NK-92 treated with Interleukin-12 subunit alpha and Interleukin-12 subunit beta, amount 100 ng/mL, for 24 hours (cell line): ENCODE results near the gene EML6.
A peak's percentile ranks its signal among the peaks of the same experiment; 100 is the strongest.

Experiments
- DNase-seq: peaks from one replicate; lab custom pipeline; 2025; lab: John Stamatoyannopoulos, UW

EML6 gene

DNA sequence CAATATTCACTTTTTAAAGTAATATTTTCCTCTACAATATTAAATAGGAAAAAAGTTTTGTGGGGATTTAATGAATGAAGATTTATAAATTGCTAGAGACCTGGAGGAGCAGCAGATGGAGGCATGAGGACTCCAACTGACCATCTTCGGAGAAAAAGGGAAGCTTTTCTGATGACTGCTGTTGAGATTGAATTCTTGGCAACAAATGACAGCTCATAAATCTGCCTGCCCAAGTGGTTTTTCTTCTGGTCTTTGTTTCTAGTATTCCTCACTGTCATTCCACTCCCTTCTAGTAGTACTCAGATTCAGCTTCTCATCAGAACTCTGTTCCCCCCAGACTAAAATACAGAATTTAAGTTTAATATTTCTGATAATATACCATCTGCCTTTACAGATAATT lies 157.0 kb downstream of the EML6 start:
- DNase-seq, result no peak

DNA sequence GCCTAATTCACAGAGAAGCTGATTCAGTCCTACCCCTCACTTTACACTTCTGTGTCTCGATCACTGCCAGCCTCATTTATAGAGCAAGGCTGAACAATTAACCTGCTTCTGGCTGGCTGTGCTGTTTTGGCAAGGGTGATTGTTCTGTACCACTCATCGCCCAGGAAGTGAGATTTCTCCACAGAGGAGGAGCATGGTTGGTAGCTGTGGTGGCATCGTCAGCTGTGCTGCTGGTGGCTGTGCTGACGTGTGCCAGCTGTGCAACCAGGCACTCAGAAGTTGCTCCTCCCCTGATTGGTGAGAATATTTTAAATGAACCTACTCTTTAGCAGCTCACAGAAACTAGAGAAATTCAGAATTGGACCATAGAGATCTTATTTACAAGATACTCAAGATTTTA lies 158.3 kb downstream of the EML6 start:
- DNase-seq, result no peak

DNA sequence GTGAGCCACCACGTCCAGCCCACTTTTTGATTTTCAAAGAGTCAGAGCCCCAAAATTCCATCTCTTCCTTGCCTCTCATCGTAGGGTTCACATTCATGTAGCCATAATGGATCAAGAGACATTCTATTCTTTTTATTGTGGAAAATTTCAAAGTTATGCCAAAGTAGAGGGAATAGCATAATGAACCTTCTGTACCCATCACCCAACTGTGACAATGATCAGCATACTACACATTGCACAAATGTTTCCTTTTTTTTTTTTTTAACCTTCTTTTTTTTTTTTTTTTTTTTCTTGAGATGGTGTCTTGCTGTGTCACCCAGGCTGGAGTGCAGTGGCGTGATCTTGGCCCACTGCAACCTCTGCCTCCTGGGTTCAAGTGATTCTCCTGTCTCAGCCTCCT lies 162.4 kb downstream of the EML6 start:
- DNase-seq, result no peak

DNA sequence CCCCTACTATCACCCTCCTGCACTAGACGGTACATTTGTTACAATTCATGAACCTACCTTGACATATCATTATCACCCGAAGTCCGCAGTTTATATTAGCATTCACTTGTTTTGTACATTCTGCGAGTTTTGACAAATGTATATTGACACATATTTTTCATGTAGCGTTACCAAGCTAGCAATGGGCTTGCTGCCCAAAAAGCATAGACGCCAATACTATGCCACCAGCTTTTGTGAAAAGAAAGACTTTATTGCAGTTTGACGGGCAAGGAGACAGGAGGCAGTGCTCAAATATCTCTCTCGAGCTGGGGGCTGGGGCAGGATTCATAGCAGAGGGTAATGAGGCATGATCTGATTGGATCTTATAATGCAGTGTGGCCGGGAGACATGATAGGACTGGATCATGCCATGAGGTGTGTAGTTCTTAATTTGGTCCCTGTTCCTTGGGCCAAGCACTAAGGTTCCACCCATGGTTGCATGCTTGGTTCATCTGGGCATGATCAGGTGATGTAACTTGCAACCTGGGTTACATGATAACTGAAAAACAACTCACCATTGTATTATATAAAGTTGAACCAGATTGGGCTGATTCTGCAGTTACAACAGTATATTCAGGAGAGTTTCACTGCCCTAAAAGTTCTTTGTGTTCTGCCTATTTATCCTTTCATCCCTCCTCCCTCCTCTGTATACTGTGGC lies 164.5 kb downstream of the EML6 start:
- DNase-seq, result no peak

DNA sequence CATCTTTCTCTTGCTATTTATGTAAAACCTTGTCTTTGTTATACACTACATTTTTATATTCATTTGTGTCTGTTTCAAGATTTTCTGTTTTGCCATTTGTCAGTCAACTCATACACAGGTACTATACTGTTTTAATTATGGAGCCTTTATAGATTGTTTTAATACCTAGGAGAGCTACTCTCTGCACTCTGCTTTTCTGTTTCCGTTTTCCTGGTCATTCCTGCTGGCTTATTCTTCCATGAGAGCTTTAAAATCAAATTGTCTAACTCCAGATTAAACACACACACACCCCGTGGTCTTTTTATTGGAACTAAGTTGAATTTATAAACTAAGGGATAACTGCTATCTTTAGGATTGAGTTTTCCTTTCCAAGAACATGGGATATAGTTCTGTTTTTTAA lies 165.6 kb downstream of the EML6 start:
- DNase-seq, result no peak

DNA sequence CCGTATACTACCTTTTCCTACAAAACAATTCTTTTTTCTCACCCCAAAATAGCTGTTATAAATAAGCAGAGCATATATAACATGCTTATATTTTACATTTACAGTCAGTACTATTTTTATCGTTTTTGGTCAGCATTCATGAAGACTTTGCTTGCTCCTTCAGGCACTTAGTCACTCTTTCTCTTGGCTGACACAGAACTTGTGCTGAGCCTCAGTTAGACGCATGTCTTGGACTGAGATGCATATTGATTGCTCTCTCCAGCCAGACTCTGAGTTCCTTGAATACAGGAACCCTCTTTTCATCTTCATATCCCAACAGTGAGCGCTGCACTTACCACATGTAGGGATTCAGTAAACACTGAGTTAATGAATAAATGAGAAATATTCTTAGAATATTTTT lies 168.4 kb downstream of the EML6 start:
- no peak for DNase-seq

DNA sequence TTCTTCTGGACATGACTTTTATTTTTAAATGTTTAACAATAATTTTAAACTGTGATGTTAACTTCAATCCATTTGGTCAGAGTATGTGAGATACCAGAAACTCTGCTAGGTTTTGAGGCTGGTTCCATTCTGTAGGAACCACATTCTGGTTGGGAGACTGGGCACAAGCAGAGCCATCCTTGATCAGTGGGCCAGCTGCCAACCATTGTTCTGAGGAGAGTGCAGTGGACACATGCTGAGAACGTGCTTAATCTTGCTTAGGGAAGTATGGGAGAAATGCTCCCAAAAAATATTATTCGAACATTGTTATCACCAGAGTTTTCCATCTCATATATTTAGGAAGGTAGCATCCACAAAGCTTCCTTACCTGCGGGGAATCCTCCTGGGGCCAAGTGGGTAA lies 171.0 kb downstream of the EML6 start:
- DNase-seq, result no peak

DNA sequence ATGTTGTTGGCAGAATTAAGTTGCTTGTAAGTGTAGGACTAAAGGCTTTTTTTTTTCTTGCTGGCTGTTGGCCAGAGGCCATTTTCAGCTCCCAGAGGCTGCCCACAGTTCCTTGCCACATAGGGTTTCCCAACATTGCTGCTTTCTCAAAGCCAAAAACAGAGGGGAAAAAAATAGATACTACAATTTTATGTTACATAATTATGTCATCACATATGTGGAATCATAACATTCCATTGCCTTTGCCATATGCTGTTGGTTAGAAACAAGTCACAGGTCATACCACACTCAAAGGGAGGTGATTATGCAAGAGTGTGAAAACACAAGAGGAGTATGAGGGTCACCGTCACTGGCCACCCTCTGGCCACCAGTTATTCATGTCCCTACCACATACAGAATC lies 172.3 kb downstream of the EML6 start:
- DNase-seq, result no peak

DNA sequence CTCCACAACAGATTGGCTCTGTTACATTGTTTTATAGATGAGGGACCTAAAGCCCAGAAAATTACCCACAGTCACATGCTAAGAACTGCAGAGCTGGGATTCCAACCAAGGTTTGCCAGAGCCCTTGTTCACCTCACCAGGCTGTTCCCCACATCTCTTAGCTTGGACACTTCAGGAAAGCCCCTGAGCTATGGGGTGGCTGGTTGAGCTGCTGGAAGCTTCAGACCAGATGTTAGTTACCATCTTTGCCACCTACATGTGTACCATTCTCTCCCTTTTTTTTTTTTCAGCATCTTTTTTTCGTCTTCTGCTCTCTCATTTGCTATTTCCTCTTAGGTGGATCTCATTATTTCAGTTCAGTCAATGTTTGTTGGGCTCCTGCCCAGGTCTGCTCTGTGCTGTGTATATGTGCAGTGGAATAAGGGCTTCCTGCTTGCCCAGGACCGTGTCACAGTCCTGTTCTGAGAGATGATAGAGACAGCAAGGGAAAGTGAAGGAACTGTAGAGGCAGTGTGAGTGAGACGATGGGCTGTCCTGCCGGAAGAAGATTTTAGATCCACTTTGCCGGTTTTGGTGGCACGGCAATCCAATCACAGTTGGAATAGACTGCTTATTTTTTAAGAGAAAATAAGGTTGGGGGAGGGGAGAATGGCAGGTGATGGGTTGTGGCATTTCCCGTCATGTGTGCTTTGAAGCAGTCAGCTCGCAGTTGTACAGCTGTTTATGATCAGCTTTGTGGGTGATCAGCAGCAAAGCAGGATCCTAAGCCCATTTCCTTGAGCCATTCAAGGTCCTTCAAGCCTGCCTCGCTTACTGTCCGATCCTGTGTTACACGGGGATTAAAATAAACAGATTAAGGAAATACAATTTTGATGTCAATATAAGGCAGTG lies 174.2 kb downstream of the EML6 start:
- no peak for DNase-seq

DNA sequence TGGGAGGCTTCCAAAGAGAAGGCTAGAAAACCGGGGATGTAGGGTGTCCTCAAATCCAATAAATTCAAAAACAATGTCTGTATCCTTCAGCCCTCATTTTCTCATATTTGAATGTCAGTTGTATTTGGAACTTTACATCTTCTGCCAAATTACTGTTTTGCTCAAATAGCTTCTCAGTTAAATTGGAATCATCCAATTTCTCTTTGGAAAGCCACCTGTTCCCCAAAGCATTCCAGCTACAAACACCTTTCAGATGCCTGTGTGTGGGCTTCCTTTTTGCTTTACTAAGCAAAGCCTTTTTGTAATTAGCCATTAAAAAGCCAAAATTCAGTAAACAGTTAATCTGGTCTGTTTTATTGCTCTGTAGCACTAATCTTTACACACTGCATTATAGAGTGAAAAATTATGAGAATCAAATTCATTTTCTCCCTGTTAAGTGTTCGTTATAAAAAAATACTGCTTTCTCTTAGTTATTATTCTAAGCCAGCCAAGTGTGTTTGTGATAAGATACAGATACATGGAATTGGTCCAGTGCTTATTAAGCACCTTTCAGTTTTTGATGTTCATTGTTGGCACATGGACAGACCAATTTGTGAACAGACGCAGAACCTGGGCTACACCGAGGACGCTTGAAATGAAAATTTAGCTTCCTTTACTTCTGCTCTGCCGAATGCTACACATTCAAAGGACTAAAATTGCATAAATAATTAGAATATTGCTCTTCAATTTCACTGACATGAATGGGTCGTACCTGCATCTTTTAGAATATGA lies 175.2 kb downstream of the EML6 start:
- no peak for DNase-seq

DNA sequence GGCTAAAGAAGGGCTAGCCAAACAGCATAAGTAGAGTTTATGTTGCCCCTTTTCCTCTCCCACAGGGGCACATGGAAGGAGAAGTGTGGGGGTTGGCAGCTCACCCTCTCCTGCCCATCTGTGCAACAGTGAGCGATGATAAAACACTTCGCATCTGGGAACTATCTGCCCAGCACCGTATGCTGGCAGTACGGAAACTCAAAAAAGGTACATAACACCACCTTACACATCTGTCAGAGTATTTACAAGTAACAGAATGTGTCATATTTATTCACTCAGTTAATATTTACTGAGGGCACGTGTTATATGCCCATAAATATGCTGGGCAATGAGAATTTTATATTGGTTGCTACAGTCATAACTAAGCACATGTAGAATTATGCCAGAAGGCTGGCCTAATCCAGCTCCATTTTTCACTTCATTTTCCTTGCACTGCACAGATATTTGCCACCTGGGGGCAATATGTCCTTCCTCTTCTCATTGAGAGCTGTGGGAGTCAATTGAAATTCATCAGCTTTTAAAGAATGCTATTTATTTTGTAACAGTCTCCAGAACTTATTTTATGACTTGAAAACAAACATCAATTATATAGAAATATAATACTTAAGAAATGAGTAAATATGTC lies 176.2 kb downstream of the EML6 start:
- DNase-seq, result no peak

DNA sequence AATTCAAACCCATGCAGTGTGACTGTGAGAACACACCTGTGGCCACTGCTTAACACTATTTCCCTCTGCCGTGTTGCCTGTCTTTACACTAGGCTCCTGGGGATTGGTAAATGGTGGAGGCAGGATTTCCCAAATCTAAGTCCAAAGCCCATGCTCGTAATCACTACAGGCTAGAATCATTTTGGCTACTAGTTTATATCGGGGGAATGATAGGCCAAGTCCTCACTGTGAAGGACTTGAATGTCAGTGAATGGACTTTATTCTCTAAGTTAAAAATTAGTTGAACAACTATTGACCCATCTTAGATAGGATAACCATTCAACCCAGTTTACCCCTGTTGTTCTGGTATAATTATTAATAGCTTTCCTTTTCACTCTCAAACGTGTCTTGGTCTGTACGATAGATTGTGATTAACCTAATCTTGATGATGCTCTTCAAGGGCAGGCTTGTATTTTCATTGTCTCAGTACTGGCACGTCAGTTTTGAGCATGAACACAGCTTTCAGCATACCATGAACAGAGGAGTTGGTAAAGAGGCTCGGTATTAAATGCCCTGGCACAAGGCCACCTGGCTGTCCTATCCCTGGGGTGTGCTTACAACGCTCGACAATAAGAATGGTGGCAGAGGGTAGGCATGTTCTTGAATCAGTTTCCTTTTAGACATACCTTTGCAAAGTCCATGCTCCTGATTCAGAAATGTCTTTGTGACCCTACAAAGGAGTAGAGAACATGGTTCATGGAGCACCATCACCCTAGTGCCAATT lies 177.9 kb downstream of the EML6 start:
- no peak for DNase-seq

DNA sequence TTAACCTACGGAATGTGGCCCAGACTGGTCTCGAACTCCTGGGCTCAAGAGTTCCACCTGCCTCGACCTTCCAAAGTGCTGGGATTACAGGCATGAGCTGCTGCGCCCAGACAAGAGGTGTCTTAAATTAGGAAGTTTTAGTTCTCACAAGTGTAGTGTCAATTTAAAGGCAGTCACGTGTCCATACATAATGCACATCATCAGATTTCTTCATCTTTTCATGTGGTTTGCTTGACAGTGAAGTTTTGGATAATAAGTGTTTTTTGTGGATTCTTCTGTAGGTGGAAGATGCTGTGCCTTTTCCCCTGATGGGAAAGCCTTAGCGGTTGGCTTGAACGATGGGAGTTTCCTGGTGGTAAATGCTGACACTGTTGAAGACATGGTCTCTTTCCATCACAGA lies 179.3 kb downstream of the EML6 start:
- DNase-seq, result no peak

DNA sequence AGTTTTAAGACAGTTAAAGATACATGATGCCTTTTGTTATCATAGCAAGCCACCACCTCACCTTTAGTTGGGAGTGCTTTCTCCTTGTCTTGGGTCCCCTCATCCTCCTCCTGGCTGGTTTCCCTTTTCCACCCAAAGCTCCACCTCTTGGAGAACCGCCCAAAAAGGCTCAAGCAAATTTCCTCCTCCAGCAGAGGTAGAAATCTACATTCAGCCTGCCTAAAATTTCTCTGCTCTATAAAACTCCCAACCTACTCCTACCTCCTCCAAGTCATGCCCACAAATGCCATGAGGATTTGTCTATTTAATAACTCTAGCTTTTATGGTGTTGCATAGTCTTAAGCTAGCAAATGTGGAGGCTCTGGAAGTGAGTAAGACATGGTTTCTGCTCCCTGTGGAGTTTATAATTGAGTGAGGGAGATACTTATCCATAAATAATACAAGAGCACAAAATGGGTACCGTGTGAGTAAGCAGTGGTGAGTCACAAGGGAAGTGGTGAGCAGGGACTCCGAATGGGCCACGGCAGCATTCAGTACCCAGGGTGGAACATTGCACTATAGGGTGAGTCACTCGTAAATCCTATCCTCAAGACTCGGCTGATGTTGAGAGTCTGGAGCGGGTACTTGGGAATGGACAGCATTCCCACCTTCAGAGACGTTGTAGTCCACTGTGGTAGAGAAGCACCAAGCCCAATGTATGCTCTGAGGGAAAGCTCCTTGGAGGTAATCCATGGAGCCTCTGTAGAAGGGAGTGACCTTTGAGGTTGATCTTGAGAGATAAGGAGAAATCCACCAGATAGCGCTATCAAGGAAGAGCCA lies 180.5 kb downstream of the EML6 start:
- DNase-seq, result peak; percentile 36

DNA sequence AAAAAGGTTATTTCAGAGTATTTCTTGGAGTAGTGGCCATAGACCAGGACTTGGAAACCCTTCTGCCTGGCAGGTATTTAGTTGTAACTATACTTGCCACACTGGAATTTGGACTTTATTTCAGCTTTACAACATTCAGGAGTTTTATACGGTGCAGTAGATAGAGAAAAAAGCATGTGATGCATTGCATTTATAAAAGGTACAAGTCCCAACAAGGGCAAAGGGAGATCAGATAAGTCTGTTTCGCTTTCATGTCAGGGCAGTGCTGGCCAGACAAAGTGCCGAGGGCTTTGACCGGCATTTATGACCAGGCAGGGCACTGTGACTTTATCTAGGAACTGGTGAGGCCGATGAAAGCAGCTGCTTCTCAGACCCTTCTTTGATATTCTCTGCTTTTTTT lies 181.4 kb downstream of the EML6 start:
- no peak for DNase-seq

DNA sequence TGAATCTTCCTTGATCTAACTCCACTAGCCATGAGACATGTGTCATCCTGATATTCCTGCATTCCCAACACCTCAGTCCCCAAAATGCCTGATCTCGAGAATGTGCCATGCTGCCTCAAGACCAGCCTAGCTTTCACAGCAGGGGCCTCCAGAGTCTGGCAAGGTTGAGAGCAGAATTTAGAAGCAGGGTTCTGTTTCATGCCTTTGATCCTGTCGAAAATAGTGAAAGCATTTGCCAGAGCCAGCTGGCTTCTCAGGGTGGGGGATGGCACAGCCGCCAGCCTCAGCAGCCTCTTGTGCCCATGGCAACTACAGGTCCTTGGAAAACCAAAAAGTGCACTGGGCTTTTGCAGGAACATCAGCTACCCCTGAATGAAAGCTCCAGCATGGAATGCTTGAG lies 183.3 kb downstream of the EML6 start:
- DNase-seq, result no peak

DNA sequence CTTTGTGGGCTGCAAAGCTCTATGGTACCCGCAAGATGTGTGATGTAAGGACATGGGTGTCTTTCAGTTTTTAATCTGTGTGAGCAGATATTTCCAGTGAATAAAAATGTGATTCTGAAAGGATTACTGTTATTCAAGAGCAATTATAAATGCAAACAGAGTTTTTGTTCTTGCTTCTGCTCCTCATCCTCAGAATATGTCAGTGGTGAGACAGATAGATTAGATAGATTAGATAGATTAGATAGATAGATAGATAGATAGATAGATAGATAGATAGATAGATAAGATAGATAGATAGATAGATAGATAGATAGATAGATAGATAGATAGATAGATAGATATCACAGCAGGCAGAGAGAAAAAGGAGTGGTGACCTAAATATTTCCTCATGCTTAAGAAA lies 184.2 kb downstream of the EML6 start:
- DNase-seq, result no peak

DNA sequence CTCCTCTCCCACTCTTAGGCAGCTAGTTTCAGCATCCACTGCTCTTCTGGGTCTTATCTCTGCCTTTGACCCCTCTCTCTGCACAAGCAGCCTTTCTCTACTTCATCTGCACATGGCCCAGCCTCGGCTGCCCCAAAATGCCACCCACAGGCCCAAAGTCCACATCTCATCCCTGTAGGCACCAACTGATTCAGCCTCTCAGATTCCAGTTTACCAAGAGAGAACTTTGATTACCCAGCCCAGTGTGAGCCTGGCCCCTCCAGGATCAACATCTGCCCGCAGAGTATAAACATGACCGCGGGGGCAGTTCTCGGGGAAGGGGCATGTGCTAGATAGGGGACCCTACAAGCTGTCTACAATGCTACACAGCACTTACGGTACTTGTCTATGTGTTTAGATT lies 185.1 kb downstream of the EML6 start:
- no peak for DNase-seq

DNA sequence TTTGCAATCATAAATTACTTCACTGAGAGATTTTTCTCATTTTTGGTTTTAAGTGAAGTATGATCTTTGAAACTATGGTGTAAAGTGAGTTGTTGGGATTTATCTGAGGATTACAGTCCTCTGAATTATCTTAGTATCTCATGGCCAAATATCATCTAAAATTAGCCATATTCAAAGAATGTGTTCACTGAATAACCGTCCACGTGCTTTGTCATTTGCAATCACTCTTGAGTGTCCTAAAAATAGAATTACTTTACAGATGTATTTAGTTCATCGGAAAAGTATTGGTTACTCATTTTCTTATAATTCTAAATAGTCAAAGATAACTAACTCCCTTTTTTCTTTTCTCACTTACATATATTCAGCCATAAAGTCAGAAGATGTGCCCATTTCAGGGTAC lies 185.5 kb downstream of the EML6 start:
- DNase-seq, result no peak

DNA sequence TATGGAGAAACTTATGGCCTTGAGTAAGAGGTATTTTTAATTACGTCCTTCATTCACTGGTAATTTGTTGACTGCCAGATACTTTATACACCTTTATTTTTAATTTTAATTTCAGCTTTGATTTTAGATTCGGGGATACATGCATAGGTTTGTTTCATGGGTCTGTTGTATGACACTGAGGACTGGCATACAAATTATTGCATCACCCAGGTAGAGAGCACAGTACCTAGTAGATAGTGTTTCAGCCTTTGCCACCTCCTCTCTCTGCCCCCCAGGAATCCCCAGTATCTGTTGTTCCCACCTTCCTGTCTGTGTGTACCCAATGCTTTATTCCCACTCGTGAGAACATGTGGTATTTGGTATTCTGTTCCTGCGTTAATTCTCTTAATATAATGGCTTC lies 188.8 kb downstream of the EML6 start:
- no peak for DNase-seq

DNA sequence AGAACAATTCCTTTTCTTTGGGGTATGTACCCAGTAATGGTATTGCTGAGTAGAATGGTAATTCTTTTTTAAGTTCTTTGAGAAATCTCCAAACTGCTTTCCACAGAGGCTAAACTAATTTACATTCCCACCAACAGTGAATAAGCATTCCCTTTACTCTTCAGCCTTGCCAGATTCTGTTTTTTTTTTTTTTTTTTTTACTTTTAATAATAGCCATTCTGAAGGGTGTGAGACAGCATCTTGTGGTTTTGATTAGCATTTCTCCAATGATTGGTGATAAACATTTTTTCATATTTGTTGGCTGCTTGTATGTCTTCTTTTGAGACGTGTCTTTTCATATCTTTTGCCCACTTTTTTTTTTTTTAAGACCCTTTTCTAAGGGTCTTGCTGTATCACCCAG lies 189.4 kb downstream of the EML6 start:
- no peak for DNase-seq
